22Rv1 (cell line): Measurements from ENCODE around the gene ZNF516.

Experiments used
- CTCF ChIP-seq: fragments of 450-650 bp; IDR thresholded peaks from 2 replicates; pipeline ENCODE4 v1.5.1; 2017; ENCODE audit warnings: mild to moderate bottlenecking
- ZFX ChIP-seq: fragments of 450-650 bp; IDR thresholded peaks from 2 replicates; pipeline ENCODE4 v1.6.1; 2017; ENCODE audit warnings: antibody characterized with exemption, borderline replicate concordance

GRCh38 chr18:76449111-76449453, 46.0 kb downstream of the ZNF516 start:
- TF ChIP-seq CTCF (no peak), ZFX (no peak)
